GM21619 (cell line): Measurements from ENCODE around the gene GAD1.

Experiments
- ATAC-seq: cut with Tn5 transposase; IDR thresholded peaks from one replicate; pipeline ENCODE4 v1.9.1; 2021; ENCODE audit not compliant: unreplicated experiment

The GAD1 gene

GRCh38 chr2:170817093-170818035 lies 677 bp downstream of the GAD1 start:
- ATAC-seq, result no peak

- ATAC-seq, result no peak
Observed at GRCh38 chr2:170818036-170818751, 1.5 kb downstream of the GAD1 start.

GRCh38 chr2:170818752-170819470 lies 2.2 kb downstream of the GAD1 start:
- no peak for ATAC-seq

- no peak for ATAC-seq
Observed at GRCh38 chr2:170819680-170820664, 3.3 kb downstream of the GAD1 start.

- ATAC-seq, result peak; percentile 29
Observed at GRCh38 chr2:170820757-170821530, 4.3 kb downstream of the GAD1 start.

GRCh38 chr2:170821531-170822289 lies 5.0 kb downstream of the GAD1 start:
- no peak for ATAC-seq

GRCh38 chr2:170822290-170823087 lies 5.8 kb downstream of the GAD1 start:
- no peak for ATAC-seq

GRCh38 chr2:170823088-170823897 lies 6.6 kb downstream of the GAD1 start:
- ATAC-seq, result no peak

- ATAC-seq, result no peak
Observed at GRCh38 chr2:170823898-170824215, 7.2 kb downstream of the GAD1 start.

GRCh38 chr2:170824526-170825015 lies 7.9 kb downstream of the GAD1 start:
- no peak for ATAC-seq

- ATAC-seq, result no peak
Observed at GRCh38 chr2:170827841-170828532, 11.3 kb downstream of the GAD1 start.

- no peak for ATAC-seq
Observed at GRCh38 chr2:170828533-170828916, 11.8 kb downstream of the GAD1 start.

GRCh38 chr2:170829036-170829435 lies 12.3 kb downstream of the GAD1 start:
- no peak for ATAC-seq

- no peak for ATAC-seq
Observed at GRCh38 chr2:170830166-170830565, 13.5 kb downstream of the GAD1 start.

GRCh38 chr2:170831115-170831514 lies 14.4 kb downstream of the GAD1 start:
- ATAC-seq, result no peak

- no peak for ATAC-seq
Observed at GRCh38 chr2:170836027-170836426, 19.3 kb downstream of the GAD1 start.
